H9 (cell line): ENCODE results near the gene ZNF524. TPM values are rescaled to one million over a fixed set of nuclear protein-coding genes. Genes with fewer than 3 reads are reported as not detected.

Experiments used
- DNase-seq: peaks from one replicate; pipeline ENCODE4 v3.0.0-alpha.2; 2017
- H2AFZ ChIP-seq: one replicate; pipeline ENCODE4 v1.6.1; 2013; ENCODE audit warnings: mild to moderate bottlenecking, low read length, control low read depth, moderate library complexity
- H2AK5ac ChIP-seq: 2 replicates; pipeline ENCODE4 v1.6.1; 2013; ENCODE audit warnings: low read length, control low read depth, mixed read lengths; ENCODE audit not compliant: insufficient read length
- H2BK120ac ChIP-seq: one replicate; pipeline ENCODE4 v1.6.1; 2013; ENCODE audit warnings: low read depth, mild to moderate bottlenecking, low read length, control low read depth, inconsistent platforms; ENCODE audit not compliant: poor library complexity, severe bottlenecking
- H2BK12ac ChIP-seq: 2 replicates; pipeline ENCODE4 v1.6.1; 2013; ENCODE audit warnings: low read length, control low read depth, mixed read lengths, low read depth; ENCODE audit not compliant: insufficient read length
- H2BK15ac ChIP-seq: 2 replicates; pipeline ENCODE4 v1.6.1; 2013; ENCODE audit warnings: low read depth, low read length, control low read depth
- H2BK20ac ChIP-seq: one replicate; pipeline ENCODE4 v1.6.1; 2013; ENCODE audit warnings: low read depth, mild to moderate bottlenecking, low read length, control low read depth, inconsistent platforms; ENCODE audit not compliant: poor library complexity, severe bottlenecking
- H2BK5ac ChIP-seq: 2 replicates; pipeline ENCODE4 v1.6.1; 2013; ENCODE audit warnings: low read length, control low read depth, mixed read lengths; ENCODE audit not compliant: insufficient read length
- H3K14ac ChIP-seq: 2 replicates; pipeline ENCODE4 v1.6.1; 2013; ENCODE audit warnings: low read length, control low read depth; ENCODE audit not compliant: insufficient read depth
- H3K18ac ChIP-seq: 2 replicates; pipeline ENCODE4 v1.6.1; 2013; ENCODE audit warnings: low read depth, mild to moderate bottlenecking, mixed read lengths, low read length, control low read depth; ENCODE audit not compliant: insufficient read length
- H3K23ac ChIP-seq: 2 replicates; pipeline ENCODE4 v1.6.1; 2013; ENCODE audit warnings: low read length, control low read depth, mixed read lengths, low read depth; ENCODE audit not compliant: insufficient read length
- H3K23me2 ChIP-seq: 2 replicates; pipeline ENCODE4 v1.6.1; 2013; ENCODE audit warnings: low read depth, mild to moderate bottlenecking, mixed read lengths, low read length, control low read depth; ENCODE audit not compliant: insufficient read length, poor library complexity, severe bottlenecking
- H3K27ac ChIP-seq: 2 replicates; pipeline ENCODE4 v1.5.1; 2013; ENCODE audit warnings: low read length, control low read depth, mixed read lengths, low read depth; ENCODE audit not compliant: insufficient read length
- H3K27me3 ChIP-seq: 2 replicates; pipeline ENCODE4 v1.6.1; 2013; ENCODE audit warnings: low read length, control low read depth, inconsistent platforms; ENCODE audit not compliant: insufficient read depth
- H3K4ac ChIP-seq: 2 replicates; pipeline ENCODE4 v1.6.1; 2013; ENCODE audit warnings: low read depth, mild to moderate bottlenecking, control low read depth, inconsistent platforms, low read length, moderate library complexity
- H3K4me1 ChIP-seq: 2 replicates; pipeline ENCODE4 v1.6.1; 2013; ENCODE audit warnings: low read length, control low read depth, inconsistent platforms; ENCODE audit not compliant: insufficient read depth
- H3K4me2 ChIP-seq: 2 replicates; pipeline ENCODE4 v1.6.1; 2013; ENCODE audit warnings: low read length, control low read depth, mixed read lengths; ENCODE audit not compliant: insufficient read length, insufficient read depth
- H3K56ac ChIP-seq: 2 replicates; pipeline ENCODE4 v1.6.1; 2013; ENCODE audit warnings: low read depth, mild to moderate bottlenecking, mixed read lengths, low read length, control low read depth; ENCODE audit not compliant: insufficient read length
- H3K79me1 ChIP-seq: 2 replicates; pipeline ENCODE4 v1.6.1; 2013; ENCODE audit warnings: low read depth, mild to moderate bottlenecking, moderate library complexity, low read length, control low read depth, inconsistent platforms; ENCODE audit not compliant: insufficient read depth, poor library complexity, severe bottlenecking
- H3K79me2 ChIP-seq: 2 replicates; pipeline ENCODE4 v1.6.1; 2013; ENCODE audit warnings: low read length, control low read depth, inconsistent platforms; ENCODE audit not compliant: insufficient read depth
- H3K9ac ChIP-seq: 2 replicates; pipeline ENCODE4 v1.6.1; 2013; ENCODE audit warnings: low read length, control low read depth, mixed read lengths; ENCODE audit not compliant: insufficient read length; ENCODE audit errors: extremely low read depth
- H3K9me3 ChIP-seq: one replicate; pipeline ENCODE4 v1.6.1; 2013; ENCODE audit warnings: low read depth, low read length, inconsistent platforms; ENCODE audit not compliant: control insufficient read depth
- H3T11ph ChIP-seq: one replicate; pipeline ENCODE4 v1.6.1; 2013; ENCODE audit warnings: mild to moderate bottlenecking, low read length, control low read depth, inconsistent platforms
- H4K20me1 ChIP-seq: one replicate; pipeline ENCODE4 v1.6.1; 2013; ENCODE audit not compliant: control insufficient read depth, insufficient read length, insufficient read depth
- H4K5ac ChIP-seq: 2 replicates; pipeline ENCODE4 v1.6.1; 2013; ENCODE audit warnings: low read depth, mild to moderate bottlenecking, mixed read lengths, low read length, control low read depth; ENCODE audit not compliant: insufficient read length
- H4K8ac ChIP-seq: replicated peaks from 2 replicates; pipeline ENCODE4 v1.6.1; 2013; ENCODE audit warnings: low read length, control low read depth, mixed read lengths, low read depth; ENCODE audit not compliant: insufficient read length
- H4K91ac ChIP-seq: 2 replicates; pipeline ENCODE4 v1.6.1; 2013; ENCODE audit warnings: low read depth, mild to moderate bottlenecking, moderate library complexity, mixed read lengths, low read length, control low read depth; ENCODE audit not compliant: insufficient read length
- H3K27ac Mint-ChIP-seq, 3 experiments: 2 replicates in 2 of 3; 3 replicates in 1 of 3; pipeline ENCODE4 v1.8.0; 2020 to 2021; ENCODE audit warnings: mixed read lengths in 3 of 3, mild to moderate bottlenecking in 1 of 3, moderate library complexity in 1 of 3
- H3K27me3 Mint-ChIP-seq: 2 replicates; pipeline ENCODE4 v1.8.0; 2021; ENCODE audit warnings: low read depth, mild to moderate bottlenecking, moderate library complexity, mixed read lengths
- H3K36me3 Mint-ChIP-seq, 3 experiments: 2 replicates in 2 of 3; 3 replicates in 1 of 3; pipeline ENCODE4 v1.8.0; 2020 to 2021; ENCODE audit warnings: low read depth in 3 of 3, mixed read lengths in 3 of 3; ENCODE audit not compliant: insufficient read depth in 1 of 3
- H3K4me1 Mint-ChIP-seq, 2 experiments: 2 replicates each; pipeline ENCODE4 v1.8.0; 2020; ENCODE audit warnings: mixed read lengths in 2 of 2
- H3K4me3 Mint-ChIP-seq, 2 experiments: 2 replicates in 1 of 2; 3 replicates in 1 of 2; pipeline ENCODE4 v1.8.0; 2020 to 2021; ENCODE audit warnings: mild to moderate bottlenecking in 2 of 2, mixed read lengths in 2 of 2, moderate library complexity in 1 of 2
- H3K9me3 Mint-ChIP-seq, 2 experiments: 2 replicates in 1 of 2; 3 replicates in 1 of 2; pipeline ENCODE4 v1.8.0; 2020; ENCODE audit warnings: mild to moderate bottlenecking in 2 of 2, mixed read lengths in 2 of 2, moderate library complexity in 1 of 2
- WGBS: extraction: QIAGEN DNeasy Blood & Tissue Kit; methylation state at CpG from one replicate; pipeline ENCODE4 v1.1.7; 2013; ENCODE audit warnings: missing lambda C conversion rate, low lambda C conversion rate, mixed read lengths; ENCODE audit not compliant: insufficient read length; ENCODE audit errors: extremely low coverage; 5-methylcytosine and 5-hydroxymethylcytosine counted together
- total RNA-seq: library from RNA; stranded (reverse); gene quantifications from 2 replicates; pipeline ENCODE4 v1.2.1, GENCODE V29; 2021
- TF ChIP-seq, protein P1 (sequence below): fragments of 200-600 bp; sonication (generic); conservative IDR thresholded peaks from 3 replicates; pipeline ENCODE4 v1.8.0; 2021; ENCODE audit warnings: antibody characterized with exemption, mild to moderate bottlenecking

ZNF524 gene
- total RNA-seq, 1 experiment from 2014 or later = 3.0 TPM

DNA sequence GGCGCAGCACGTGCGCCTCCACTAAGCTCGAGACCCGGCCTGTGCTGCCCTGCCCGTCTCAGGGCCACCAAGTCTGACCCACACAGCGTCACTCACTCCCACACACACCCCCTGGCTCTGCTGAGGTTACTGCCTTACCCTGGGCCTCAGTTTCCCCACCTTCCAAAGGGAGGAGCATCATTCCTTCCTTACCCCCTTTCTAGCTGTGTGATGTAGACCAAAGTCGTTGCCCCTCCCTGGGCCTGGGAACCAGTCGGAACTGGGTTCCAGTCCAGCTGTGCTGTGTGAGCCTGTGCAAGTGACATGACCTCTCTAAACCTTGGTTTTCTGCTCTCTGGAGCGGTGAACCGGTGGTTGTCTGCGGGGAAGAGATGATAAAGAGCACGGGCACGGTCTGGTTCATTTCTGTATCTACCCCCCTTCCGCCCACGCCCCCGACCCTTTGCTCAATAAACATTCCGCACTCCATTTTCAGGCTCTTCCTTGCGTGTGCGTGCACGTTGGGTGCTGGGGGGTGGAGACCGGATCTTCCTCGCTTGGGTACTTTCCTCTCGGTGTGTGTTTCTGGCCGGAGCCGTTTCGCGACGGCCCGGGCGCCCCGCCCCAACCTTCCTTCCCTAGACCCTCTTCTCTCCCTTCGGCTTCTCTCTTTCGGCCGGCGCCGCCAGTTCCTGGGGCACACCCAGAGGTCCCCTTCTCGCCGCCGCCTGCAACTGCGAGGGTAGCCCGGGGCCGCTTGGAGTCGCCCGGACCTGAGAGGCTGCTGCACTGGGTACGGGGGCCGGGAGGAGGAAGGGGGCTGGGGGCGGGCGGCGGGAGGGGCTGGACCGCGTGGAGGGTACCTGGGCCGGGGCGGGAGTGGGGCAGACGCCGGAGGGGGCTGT lies 43.2 kb downstream of the ZNF524 start, which contains the start of gene ZNF581:
Gene ZNF581 (plus strand): TSS at position 647 of the 884 bp plus-strand sequence. CDS start 923 bp downstream, outside the sequence.
- no peak within 1 kb of the TSS for H2BK12ac ChIP-seq
- peak; percentile 71 for DNase-seq
- peaks cover 0 to 4% of the 10 kb centered on the region in 2 experiments; a peak in 2 of 5 replicates for H3K9me3 Mint-ChIP-seq
- H3K9me3 ChIP-seq = no peaks in the 10 kb centered on the region
- no peak within 1 kb of the TSS for H2AFZ ChIP-seq
- TF ChIP-seq, protein P1, sequence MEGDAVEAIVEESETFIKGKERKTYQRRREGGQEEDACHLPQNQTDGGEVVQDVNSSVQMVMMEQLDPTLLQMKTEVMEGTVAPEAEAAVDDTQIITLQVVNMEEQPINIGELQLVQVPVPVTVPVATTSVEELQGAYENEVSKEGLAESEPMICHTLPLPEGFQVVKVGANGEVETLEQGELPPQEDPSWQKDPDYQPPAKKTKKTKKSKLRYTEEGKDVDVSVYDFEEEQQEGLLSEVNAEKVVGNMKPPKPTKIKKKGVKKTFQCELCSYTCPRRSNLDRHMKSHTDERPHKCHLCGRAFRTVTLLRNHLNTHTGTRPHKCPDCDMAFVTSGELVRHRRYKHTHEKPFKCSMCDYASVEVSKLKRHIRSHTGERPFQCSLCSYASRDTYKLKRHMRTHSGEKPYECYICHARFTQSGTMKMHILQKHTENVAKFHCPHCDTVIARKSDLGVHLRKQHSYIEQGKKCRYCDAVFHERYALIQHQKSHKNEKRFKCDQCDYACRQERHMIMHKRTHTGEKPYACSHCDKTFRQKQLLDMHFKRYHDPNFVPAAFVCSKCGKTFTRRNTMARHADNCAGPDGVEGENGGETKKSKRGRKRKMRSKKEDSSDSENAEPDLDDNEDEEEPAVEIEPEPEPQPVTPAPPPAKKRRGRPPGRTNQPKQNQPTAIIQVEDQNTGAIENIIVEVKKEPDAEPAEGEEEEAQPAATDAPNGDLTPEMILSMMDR = no peak
- no peak within 1 kb of the TSS for H4K91ac ChIP-seq
- no peak within 1 kb of the TSS; the same call in none of the 2 replicates for H3K14ac ChIP-seq
- no peaks in the 10 kb centered on the region for H4K20me1 ChIP-seq
- no peak within 1 kb of the TSS for H3T11ph ChIP-seq
- peaks cover 20 to 39% (median 30%) of the 10 kb centered on the region in 3 experiments for H3K36me3 Mint-ChIP-seq
- no peak within 1 kb of the TSS for H3K4ac ChIP-seq
- peak within 1 kb of the TSS; percentile 86 to 98 (median 96) for H3K27ac Mint-ChIP-seq
- H3K23me2 ChIP-seq = peaks cover 35% of the 10 kb centered on the region
- no CpG with 5 or more reads among the region's 56 CpGs for WGBS
- no peak within 1 kb of the TSS for H2BK120ac ChIP-seq
- H4K8ac ChIP-seq = no peak within 1 kb of the TSS
- no peak within 1 kb of the TSS for H2BK5ac ChIP-seq
- H2BK15ac ChIP-seq = no peak within 1 kb of the TSS
- no peak within 1 kb of the TSS for H3K23ac ChIP-seq
- H3K4me1 Mint-ChIP-seq = peaks cover 24 to 40% of the 10 kb centered on the region in 2 experiments
- peak within 1 kb of the TSS; percentile 39 for H3K18ac ChIP-seq
- peaks cover 3% of the 10 kb centered on the region; the same call in 1 of the 2 replicates for H3K27me3 Mint-ChIP-seq
- no peak within 1 kb of the TSS for H3K56ac ChIP-seq
- H3K9ac ChIP-seq = peak within 1 kb of the TSS; percentile 70
- no peaks in the 10 kb centered on the region for H3K27me3 ChIP-seq
- H2AK5ac ChIP-seq = no peak within 1 kb of the TSS
- H3K4me1 ChIP-seq = no peaks in the 10 kb centered on the region
- H3K79me1 ChIP-seq = peaks cover 3% of the 10 kb centered on the region
- H4K5ac ChIP-seq = no peak within 1 kb of the TSS
- H3K4me3 Mint-ChIP-seq = peak within 1 kb of the TSS; percentile 97
- no peak within 1 kb of the TSS for H2BK20ac ChIP-seq
- peak within 1 kb of the TSS; percentile 73 for H3K4me2 ChIP-seq
- H3K27ac ChIP-seq = no peak within 1 kb of the TSS
- H3K79me2 ChIP-seq = peaks cover 7% of the 10 kb centered on the region; the same call in 1 of the 2 replicates
